BLaER1 treated with 17β-estradiol and CSF1 and Interleukin-3, amounts not matched to agents 10 nM and 100 nM (cell line): ENCODE measurements around the gene SOX4.

ENCODE experiments used
- H3K27ac ChIP-seq, 11 experiments: shearing (Covaris generic); formaldehyde crosslinking; 2 replicates each; pipeline ENCODE4 v1.8.1; 2022
- H3K27me3 ChIP-seq, 11 experiments: shearing (Covaris generic); formaldehyde crosslinking; 2 replicates each; pipeline ENCODE4 v1.8.1; 2022
- H3K36me3 ChIP-seq, 11 experiments: shearing (Covaris generic); formaldehyde crosslinking; 2 replicates each; pipeline ENCODE4 v1.8.1; 2022
- H3K4me1 ChIP-seq, 10 experiments: shearing (Covaris generic); formaldehyde crosslinking; 2 replicates each; pipeline ENCODE4 v1.8.1; 2022
- H3K4me2 ChIP-seq, 11 experiments: shearing (Covaris generic); formaldehyde crosslinking; 2 replicates each; pipeline ENCODE4 v1.8.1; 2022
- H3K4me3 ChIP-seq, 10 experiments: shearing (Covaris generic); formaldehyde crosslinking; 2 replicates each; pipeline ENCODE4 v1.8.1; 2022
- H3K9ac ChIP-seq, 11 experiments: shearing (Covaris generic); formaldehyde crosslinking; 2 replicates each; pipeline ENCODE4 v1.8.1; 2022
- H3K9me3 ChIP-seq, 11 experiments: shearing (Covaris generic); formaldehyde crosslinking; replicated peaks in 1 of 11; 2 replicates each; pipeline ENCODE4 v1.8.1; 2022
- H4K20me1 ChIP-seq, 11 experiments: shearing (Covaris generic); formaldehyde crosslinking; 2 replicates each; pipeline ENCODE4 v1.8.1; 2022
- Cebpa-rat ChIP-seq, 11 experiments: shearing (Covaris generic); IDR thresholded peaks; 2 replicates each; pipeline ENCODE4 v1.8.1; 2022

SOX4 gene

GRCh38 chr6:21578523-21578922 is 15.0 kb upstream of the SOX4 start:
- Histone ChIP-seq H3K27ac (no peak overlapping the region), H3K4me1 (no peaks in the 10 kb centered on the region), H3K4me3 (no peak overlapping the region), H3K4me2 (no peak overlapping the region), H3K36me3 (no peaks in the 10 kb centered on the region), H3K9me3 (peaks cover 39 to 59% (median 50%) of the 10 kb centered on the region in 11 experiments), H4K20me1 (no peaks in the 10 kb centered on the region), H3K27me3 (no peaks in the 10 kb centered on the region), H3K9ac (no peak overlapping the region)
- no peak for TF ChIP-seq Cebpa-rat (IDR thresholded peaks at IDR 0.05)

- H3K36me3 ChIP-seq, result no peaks in the 10 kb centered on the region
- H3K4me3 ChIP-seq, result 0 out of 20 replicates have a peak overlapping the region, but pooled peaks of 1 of the 10 experiments have one; percentile 5
- no peak overlapping the region for H3K27ac ChIP-seq
- TF ChIP-seq Cebpa-rat (IDR thresholded peaks at IDR 0.05), result no peak
- H3K9ac ChIP-seq, result no peak overlapping the region
- no peaks in the 10 kb centered on the region for H4K20me1 ChIP-seq
- H3K9me3 ChIP-seq, result peaks cover 34 to 51% (median 48%) of the 10 kb centered on the region in 11 experiments
- H3K4me1 ChIP-seq, result peaks cover 5 to 16% (median 12%) of the 10 kb centered on the region in 10 experiments; a peak in 18 of 20 replicates
- no peak overlapping the region for H3K4me2 ChIP-seq
- H3K27me3 ChIP-seq, result no peaks in the 10 kb centered on the region
Measured at GRCh38 chr6:21582651-21583050, 10.9 kb upstream of the SOX4 start.

- H3K4me3 ChIP-seq, result peak overlapping the region; percentile 68 to 89 (median 76); a peak in 17 of 20 replicates
- peaks cover 14 to 22% (median 18%) of the 10 kb centered on the region in 11 experiments for H3K9me3 ChIP-seq
- no peaks in the 10 kb centered on the region for H3K36me3 ChIP-seq
- peak overlapping the region in 6 of 11 experiments; percentile 84 to 90 (median 88); a peak in 10 of 22 replicates for H3K27ac ChIP-seq
- TF ChIP-seq Cebpa-rat (IDR thresholded peaks at IDR 0.05), result no peak
- H3K9ac ChIP-seq, result peak overlapping the region in 7 of 11 experiments; percentile 81 to 90 (median 88); a peak in 13 of 22 replicates
- no peaks in the 10 kb centered on the region for H4K20me1 ChIP-seq
- H3K4me2 ChIP-seq, result peak overlapping the region; percentile 80 to 98 (median 94)
- H3K4me1 ChIP-seq, result peaks cover 5 to 24% (median 20%) of the 10 kb centered on the region in 10 experiments; a peak in 19 of 20 replicates
- H3K27me3 ChIP-seq, result no peaks in the 10 kb centered on the region
Measured at GRCh38 chr6:21586300-21586699, 7.3 kb upstream of the SOX4 start.

GRCh38 chr6:21586740-21587178 is 6.8 kb upstream of the SOX4 start:
- Histone ChIP-seq H3K9ac (peak overlapping the region; percentile 76 to 90 (median 85)), H3K36me3 (no peaks in the 10 kb centered on the region), H3K27me3 (no peaks in the 10 kb centered on the region), H3K27ac (peak overlapping the region in 10 of 11 experiments; percentile 74 to 90 (median 88); a peak in 21 of 22 replicates), H3K4me1 (peaks cover 5 to 24% (median 20%) of the 10 kb centered on the region in 10 experiments; a peak in 19 of 20 replicates), H3K4me3 (peak overlapping the region; percentile 68 to 89 (median 76)), H3K9me3 (peaks cover 10 to 18% (median 14%) of the 10 kb centered on the region in 11 experiments), H4K20me1 (no peaks in the 10 kb centered on the region), H3K4me2 (peak overlapping the region; percentile 80 to 98 (median 94))
- no peak for TF ChIP-seq Cebpa-rat (IDR thresholded peaks at IDR 0.05)

- Histone ChIP-seq H3K4me3 (peak overlapping the region; percentile 68 to 89 (median 76)), H4K20me1 (no peaks in the 10 kb centered on the region; a peak in 1 of 22 replicates), H3K9me3 (peaks cover 4 to 11% (median 7%) of the 10 kb centered on the region in 11 experiments), H3K36me3 (no peaks in the 10 kb centered on the region), H3K4me2 (peak overlapping the region; percentile 80 to 98 (median 94)), H3K27me3 (no peaks in the 10 kb centered on the region), H3K4me1 (peaks cover 10 to 27% (median 23%) of the 10 kb centered on the region in 10 experiments), H3K27ac (peak overlapping the region; percentile 56 to 90 (median 87)), H3K9ac (peak overlapping the region; percentile 76 to 90 (median 85))
- 0 out of 22 replicates have a peak, but pooled peaks of 2 of the 11 experiments have one; percentile 12 to 24 for TF ChIP-seq Cebpa-rat (IDR thresholded peaks at IDR 0.05)
Measured at GRCh38 chr6:21587179-21587960, 6.2 kb upstream of the SOX4 start.

GRCh38 chr6:21587961-21588480 is 5.5 kb upstream of the SOX4 start:
- H3K9me3 ChIP-seq, result peaks cover 0 to 6% (median under 1%) of the 10 kb centered on the region in 11 experiments; a peak in 4 of 22 replicates
- H3K9ac ChIP-seq, result peak overlapping the region; percentile 76 to 90 (median 85)
- H3K4me2 ChIP-seq, result peak overlapping the region; percentile 80 to 98 (median 94)
- no peak for TF ChIP-seq Cebpa-rat (IDR thresholded peaks at IDR 0.05)
- no peaks in the 10 kb centered on the region for H3K36me3 ChIP-seq
- peak overlapping the region; percentile 68 to 89 (median 76) for H3K4me3 ChIP-seq
- peaks cover 0 to 4% (median 0%) of the 10 kb centered on the region in 11 experiments; a peak in 2 of 22 replicates for H4K20me1 ChIP-seq
- peak overlapping the region; percentile 56 to 90 (median 87) for H3K27ac ChIP-seq
- H3K4me1 ChIP-seq, result peaks cover 17 to 34% (median 29%) of the 10 kb centered on the region in 10 experiments
- no peaks in the 10 kb centered on the region for H3K27me3 ChIP-seq

- peak overlapping the region; percentile 80 to 98 (median 94) for H3K4me2 ChIP-seq
- H3K4me3 ChIP-seq, result peak overlapping the region; percentile 68 to 89 (median 76)
- H3K9me3 ChIP-seq, result peaks cover 0 to 6% (median 0%) of the 10 kb centered on the region in 11 experiments; a peak in 2 of 22 replicates
- peaks cover 0 to 6% (median under 1%) of the 10 kb centered on the region in 11 experiments; a peak in 13 of 22 replicates for H4K20me1 ChIP-seq
- peaks cover 19 to 36% (median 32%) of the 10 kb centered on the region in 10 experiments for H3K4me1 ChIP-seq
- TF ChIP-seq Cebpa-rat (IDR thresholded peaks at IDR 0.05), result no peak
- no peaks in the 10 kb centered on the region for H3K36me3 ChIP-seq
- H3K27me3 ChIP-seq, result no peaks in the 10 kb centered on the region
- peak overlapping the region; percentile 76 to 90 (median 85) for H3K9ac ChIP-seq
- H3K27ac ChIP-seq, result peak overlapping the region; percentile 56 to 90 (median 87); a peak in 21 of 22 replicates
Measured at GRCh38 chr6:21588481-21589351, 4.8 kb upstream of the SOX4 start.
